NB4 (cell line): ENCODE results near the gene PAK1.

Experiments
- MYC ChIP-seq: IDR thresholded peaks from 2 replicates; pipeline ENCODE4 v1.6.1; 2011; ENCODE audit warnings: low read depth, low read length
- POLR2A ChIP-seq: IDR thresholded peaks from 2 replicates; pipeline ENCODE4 v1.6.1; 2011; ENCODE audit warnings: mild to moderate bottlenecking; ENCODE audit not compliant: insufficient read length; ENCODE audit errors: extremely low read depth
- TF ChIP-seq, protein P1 (sequence below): IDR thresholded peaks from one replicate; pipeline ENCODE4 v1.5.1; 2012; ENCODE audit warnings: low read depth, low read length

DNA sequence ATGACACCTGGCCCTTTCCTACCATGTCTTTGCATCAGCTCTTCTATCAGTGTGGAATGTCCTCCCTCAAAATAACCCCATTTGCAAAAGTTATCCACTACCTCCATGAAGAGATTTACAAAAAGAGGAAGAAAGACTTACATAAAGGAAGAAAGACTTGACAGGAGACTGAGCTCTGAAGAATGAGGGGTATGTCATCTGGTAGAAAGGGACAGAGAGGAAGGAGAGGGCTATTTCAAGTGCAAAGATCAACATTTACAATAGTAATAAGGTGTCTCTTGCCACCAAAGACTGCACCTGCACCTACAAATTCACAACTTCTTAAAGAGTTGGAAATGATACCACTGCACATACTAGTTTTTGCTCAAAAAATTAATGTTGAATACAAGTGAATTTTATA is 18.2 kb downstream of the PAK1 start:
- TF ChIP-seq, protein P1, sequence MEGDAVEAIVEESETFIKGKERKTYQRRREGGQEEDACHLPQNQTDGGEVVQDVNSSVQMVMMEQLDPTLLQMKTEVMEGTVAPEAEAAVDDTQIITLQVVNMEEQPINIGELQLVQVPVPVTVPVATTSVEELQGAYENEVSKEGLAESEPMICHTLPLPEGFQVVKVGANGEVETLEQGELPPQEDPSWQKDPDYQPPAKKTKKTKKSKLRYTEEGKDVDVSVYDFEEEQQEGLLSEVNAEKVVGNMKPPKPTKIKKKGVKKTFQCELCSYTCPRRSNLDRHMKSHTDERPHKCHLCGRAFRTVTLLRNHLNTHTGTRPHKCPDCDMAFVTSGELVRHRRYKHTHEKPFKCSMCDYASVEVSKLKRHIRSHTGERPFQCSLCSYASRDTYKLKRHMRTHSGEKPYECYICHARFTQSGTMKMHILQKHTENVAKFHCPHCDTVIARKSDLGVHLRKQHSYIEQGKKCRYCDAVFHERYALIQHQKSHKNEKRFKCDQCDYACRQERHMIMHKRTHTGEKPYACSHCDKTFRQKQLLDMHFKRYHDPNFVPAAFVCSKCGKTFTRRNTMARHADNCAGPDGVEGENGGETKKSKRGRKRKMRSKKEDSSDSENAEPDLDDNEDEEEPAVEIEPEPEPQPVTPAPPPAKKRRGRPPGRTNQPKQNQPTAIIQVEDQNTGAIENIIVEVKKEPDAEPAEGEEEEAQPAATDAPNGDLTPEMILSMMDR, result no peak
- TF ChIP-seq POLR2A (no peak), MYC (no peak)
